AG09309 (cell line): ENCODE measurements around the gene ANKRD26.
"Not testable (repeated sequence)": the region's sequence is repeated elsewhere in the genome, so short reads cannot be mapped to it uniquely, and the experiment has no call there.

Experiments
- DNase-seq: peaks from one replicate; pipeline ENCODE4 v3.0.0-alpha.2; 2010; ENCODE audit warnings: low read depth
- H3K4me3 ChIP-seq: 2 replicates; pipeline ENCODE4 v1.5.1; 2011; ENCODE audit warnings: mild to moderate bottlenecking, low read depth, low read length, moderate library complexity; ENCODE audit not compliant: control insufficient read depth
- TF ChIP-seq, protein P1 (sequence below): IDR thresholded peaks from 2 replicates; pipeline ENCODE4 v1.5.1; 2011; ENCODE audit warnings: mild to moderate bottlenecking, low read depth, low read length, inconsistent platforms; ENCODE audit not compliant: insufficient read depth, control insufficient read depth; ENCODE audit errors: missing control alignments

Gene ANKRD26

DNA sequence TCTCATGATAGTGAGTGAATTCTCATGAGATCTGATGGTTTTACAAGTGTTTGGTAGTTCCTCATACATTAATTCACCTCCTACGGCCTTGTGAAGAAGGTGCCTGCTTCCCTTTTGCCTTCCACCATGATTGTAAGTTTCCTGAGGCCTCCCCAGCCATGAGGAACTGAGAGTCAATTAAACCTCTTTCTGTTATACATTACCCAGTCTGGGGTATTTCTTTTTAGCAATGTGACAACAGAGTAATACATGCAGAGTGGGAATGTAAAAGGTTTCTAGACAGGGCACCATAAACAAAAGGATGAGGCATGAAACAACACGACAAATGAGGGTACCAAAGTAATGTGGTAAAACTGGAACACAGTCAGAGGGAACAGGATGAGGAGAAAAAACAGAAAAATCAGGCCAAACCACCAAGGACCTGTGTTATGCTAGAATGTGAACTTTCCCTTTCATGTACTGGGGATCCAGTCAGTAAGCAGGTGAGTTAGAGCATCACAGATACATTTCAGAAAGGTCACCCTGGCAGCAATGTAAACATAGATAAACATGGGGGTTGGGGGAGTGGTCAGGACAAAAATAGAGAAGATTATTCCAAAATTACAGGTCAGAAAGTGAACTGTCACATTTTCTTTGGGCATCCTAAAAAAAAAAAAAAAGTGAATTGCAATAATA, 31.9 kb downstream of the ANKRD26 start:
- TF ChIP-seq, protein P1, sequence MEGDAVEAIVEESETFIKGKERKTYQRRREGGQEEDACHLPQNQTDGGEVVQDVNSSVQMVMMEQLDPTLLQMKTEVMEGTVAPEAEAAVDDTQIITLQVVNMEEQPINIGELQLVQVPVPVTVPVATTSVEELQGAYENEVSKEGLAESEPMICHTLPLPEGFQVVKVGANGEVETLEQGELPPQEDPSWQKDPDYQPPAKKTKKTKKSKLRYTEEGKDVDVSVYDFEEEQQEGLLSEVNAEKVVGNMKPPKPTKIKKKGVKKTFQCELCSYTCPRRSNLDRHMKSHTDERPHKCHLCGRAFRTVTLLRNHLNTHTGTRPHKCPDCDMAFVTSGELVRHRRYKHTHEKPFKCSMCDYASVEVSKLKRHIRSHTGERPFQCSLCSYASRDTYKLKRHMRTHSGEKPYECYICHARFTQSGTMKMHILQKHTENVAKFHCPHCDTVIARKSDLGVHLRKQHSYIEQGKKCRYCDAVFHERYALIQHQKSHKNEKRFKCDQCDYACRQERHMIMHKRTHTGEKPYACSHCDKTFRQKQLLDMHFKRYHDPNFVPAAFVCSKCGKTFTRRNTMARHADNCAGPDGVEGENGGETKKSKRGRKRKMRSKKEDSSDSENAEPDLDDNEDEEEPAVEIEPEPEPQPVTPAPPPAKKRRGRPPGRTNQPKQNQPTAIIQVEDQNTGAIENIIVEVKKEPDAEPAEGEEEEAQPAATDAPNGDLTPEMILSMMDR = no peak
- H3K4me3 ChIP-seq = no peak overlapping the region
- DNase-seq = no peak

DNA sequence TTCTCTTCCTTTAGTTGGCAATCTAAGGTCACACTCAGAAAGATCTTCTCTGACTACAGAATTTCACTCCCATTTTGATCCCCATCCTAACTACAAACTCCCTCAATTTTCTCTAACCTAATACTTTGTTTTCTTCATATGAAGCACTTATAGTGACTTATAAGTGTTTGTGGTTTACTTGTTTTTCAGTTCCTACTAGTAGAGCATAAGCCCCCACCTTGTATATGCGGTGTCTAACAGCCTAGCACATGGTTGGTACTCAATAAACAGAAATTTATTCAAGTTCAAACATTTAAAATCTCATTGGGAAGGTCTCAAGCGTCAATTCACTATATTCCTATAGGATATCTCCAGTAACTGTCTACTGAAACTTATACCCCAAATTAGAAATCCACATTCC, 35.2 kb downstream of the ANKRD26 start:
- no peak overlapping the region for H3K4me3 ChIP-seq
- DNase-seq = no peak
- TF ChIP-seq, protein P1 = no peak

DNA sequence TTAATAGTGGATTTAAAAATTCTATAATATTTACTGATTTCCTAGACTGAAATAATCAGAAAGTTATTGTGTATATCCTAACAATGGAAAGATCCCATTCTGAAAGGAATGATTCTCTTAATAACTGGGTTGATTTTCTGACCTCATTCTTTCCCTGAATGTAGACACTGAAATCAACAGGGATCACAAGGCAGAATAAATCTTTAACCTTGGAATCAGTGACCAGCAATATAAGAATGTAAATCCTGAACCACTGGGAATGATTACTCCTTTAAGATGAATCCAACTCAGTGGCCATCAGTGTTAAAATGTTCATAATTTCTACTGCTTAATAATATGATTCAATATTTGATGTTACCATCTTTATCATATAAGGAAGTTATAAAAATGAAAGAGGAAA, 47.6 kb downstream of the ANKRD26 start:
- no peak for DNase-seq
- H3K4me3 ChIP-seq = no peak overlapping the region
- TF ChIP-seq, protein P1 = no peak

GRCh38 chr10:27045247-27045646, 55.0 kb downstream of the ANKRD26 start:
- DNase-seq, H3K4me3 ChIP-seq: not testable (repeated sequence)

GRCh38 chr10:27041196-27041595, 59.1 kb downstream of the ANKRD26 start:
- TF ChIP-seq, protein P1 = no peak
- no peak for DNase-seq

GRCh38 chr10:27038168-27038567, 62.1 kb downstream of the ANKRD26 start:
- TF ChIP-seq, protein P1 = no peak
- no peak overlapping the region for H3K4me3 ChIP-seq

More at GRCh38 chr10:27041196-27041595, 59.1 kb downstream of the ANKRD26 start:
- no peak overlapping the region for H3K4me3 ChIP-seq

DNA sequence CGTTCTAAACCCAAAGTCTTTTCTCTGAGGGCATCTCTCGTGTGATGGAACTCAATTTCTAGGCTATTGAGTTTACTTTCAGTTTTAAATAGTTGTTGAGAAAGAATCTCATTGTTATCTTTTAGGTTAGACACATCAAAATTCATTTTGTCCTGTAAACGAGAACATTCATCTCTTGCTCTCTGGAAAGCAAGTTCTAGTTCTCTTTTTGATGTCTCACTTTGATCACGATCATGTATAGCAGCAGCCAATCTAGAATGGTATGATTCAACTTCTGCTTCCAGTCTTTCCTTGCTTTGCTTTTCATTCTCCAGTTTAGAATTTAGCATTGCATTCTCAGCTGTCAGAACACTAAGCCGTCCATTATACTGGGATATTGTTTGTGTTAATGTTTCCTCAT, 65.1 kb downstream of the ANKRD26 start:
- DNase-seq = no peak
- TF ChIP-seq, protein P1 = no peak
- no peak overlapping the region for H3K4me3 ChIP-seq

More at GRCh38 chr10:27038168-27038567, 62.1 kb downstream of the ANKRD26 start:
- no peak for DNase-seq
